Neuron (in vitro differentiated cells): ENCODE data around the gene PML.

Source experiments
- H2AFZ ChIP-seq: one replicate; pipeline ENCODE4 v1.6.1; 2013; ENCODE audit warnings: low read depth, mild to moderate bottlenecking, inconsistent platforms, low read length, moderate library complexity
- H3K27me3 ChIP-seq: one replicate; pipeline ENCODE4 v1.6.1; 2013; ENCODE audit warnings: low read length; ENCODE audit not compliant: insufficient read depth
- H3K36me3 ChIP-seq: one replicate; pipeline ENCODE4 v1.6.1; 2013; ENCODE audit warnings: low read length; ENCODE audit not compliant: insufficient read depth
- H3K4me1 ChIP-seq: one replicate; pipeline ENCODE4 v1.6.1; 2013; ENCODE audit warnings: low read length; ENCODE audit not compliant: insufficient read depth
- H3K4me3 ChIP-seq: 2 replicates; pipeline ENCODE4 v1.5.1; 2013; ENCODE audit warnings: mild to moderate bottlenecking, low read length, moderate library complexity
- H3K9me3 ChIP-seq: one replicate; pipeline ENCODE4 v1.6.1; 2013; ENCODE audit warnings: low read length

The PML gene, protein sequence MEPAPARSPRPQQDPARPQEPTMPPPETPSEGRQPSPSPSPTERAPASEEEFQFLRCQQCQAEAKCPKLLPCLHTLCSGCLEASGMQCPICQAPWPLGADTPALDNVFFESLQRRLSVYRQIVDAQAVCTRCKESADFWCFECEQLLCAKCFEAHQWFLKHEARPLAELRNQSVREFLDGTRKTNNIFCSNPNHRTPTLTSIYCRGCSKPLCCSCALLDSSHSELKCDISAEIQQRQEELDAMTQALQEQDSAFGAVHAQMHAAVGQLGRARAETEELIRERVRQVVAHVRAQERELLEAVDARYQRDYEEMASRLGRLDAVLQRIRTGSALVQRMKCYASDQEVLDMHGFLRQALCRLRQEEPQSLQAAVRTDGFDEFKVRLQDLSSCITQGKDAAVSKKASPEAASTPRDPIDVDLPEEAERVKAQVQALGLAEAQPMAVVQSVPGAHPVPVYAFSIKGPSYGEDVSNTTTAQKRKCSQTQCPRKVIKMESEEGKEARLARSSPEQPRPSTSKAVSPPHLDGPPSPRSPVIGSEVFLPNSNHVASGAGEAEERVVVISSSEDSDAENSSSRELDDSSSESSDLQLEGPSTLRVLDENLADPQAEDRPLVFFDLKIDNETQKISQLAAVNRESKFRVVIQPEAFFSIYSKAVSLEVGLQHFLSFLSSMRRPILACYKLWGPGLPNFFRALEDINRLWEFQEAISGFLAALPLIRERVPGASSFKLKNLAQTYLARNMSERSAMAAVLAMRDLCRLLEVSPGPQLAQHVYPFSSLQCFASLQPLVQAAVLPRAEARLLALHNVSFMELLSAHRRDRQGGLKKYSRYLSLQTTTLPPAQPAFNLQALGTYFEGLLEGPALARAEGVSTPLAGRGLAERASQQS

GRCh38 chr15:73994413-73994883 lies at the start of gene PML:
PML (plus strand) TSS chr15:73994716; CDS start chr15:73994813, 97 bp downstream.
- H3K9me3 ChIP-seq, result no peaks in the 10 kb centered on the region
- H3K4me3 ChIP-seq, result peak within 1 kb of the TSS; percentile 80
- H3K4me1 ChIP-seq, result peaks cover 23% of the 10 kb centered on the region
- peak within 1 kb of the TSS; percentile 97 for H2AFZ ChIP-seq
- no peaks in the 10 kb centered on the region for H3K27me3 ChIP-seq
- H3K36me3 ChIP-seq, result peaks cover 17% of the 10 kb centered on the region

DNA sequence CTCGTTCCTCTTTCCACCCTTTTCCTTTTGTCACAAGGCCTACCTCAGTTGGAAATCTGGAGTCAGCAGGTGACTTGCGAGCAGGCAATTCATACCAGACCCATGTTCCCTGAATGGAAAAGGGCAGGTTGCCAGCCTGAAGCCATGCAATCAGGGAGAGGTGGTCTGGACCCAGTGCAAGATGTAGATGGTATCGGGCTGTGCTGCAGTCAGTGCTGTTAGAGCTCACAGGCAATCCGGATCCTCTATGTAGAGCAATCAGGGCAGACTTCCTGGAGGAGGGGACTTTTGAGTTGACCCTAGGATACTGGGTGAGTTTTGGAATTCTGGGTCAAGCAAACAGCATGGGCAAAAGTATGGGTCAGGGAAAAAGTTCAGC lies 49.4 kb upstream of the PML start:
- Histone ChIP-seq H3K9me3 (no peaks in the 10 kb centered on the region), H3K4me3 (no peak overlapping the region), H3K27me3 (no peaks in the 10 kb centered on the region), H2AFZ (no peak overlapping the region), H3K36me3 (peaks cover 3% of the 10 kb centered on the region), H3K4me1 (no peaks in the 10 kb centered on the region)

DNA sequence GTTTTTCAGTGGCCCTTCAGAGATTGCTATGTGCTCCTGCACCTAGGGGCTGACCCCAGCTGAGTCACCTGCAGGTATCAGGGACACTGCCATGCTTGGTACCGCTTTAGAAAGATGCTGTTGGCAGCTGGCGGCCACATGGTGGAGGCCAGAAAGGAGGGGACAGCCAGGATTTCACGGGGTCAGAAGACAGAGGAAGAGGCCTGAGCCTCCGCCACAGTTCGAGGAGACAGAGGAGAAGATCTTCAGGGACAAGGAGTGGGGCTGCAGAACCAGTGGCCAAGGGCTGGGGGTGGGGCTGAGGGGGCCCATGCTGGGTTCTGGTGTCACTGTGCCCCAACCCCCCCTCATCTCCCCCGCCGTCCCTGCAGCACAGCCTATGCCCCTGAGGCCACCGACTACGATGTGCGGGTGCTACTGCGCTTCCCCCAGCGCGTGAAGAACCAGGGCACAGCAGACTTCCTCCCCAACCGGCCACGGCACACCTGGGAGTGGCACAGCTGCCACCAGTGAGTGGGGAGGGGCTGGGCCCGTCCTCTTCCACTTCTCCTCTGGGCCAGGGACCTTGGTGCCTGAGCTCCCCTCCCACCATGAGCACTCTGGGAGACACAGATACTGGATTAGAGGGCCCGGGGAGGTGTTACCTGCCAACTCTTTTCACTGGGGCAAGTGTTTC lies 48.3 kb upstream of the PML start:
- Histone ChIP-seq H3K27me3 (no peaks in the 10 kb centered on the region), H3K4me1 (peaks cover 3% of the 10 kb centered on the region), H3K4me3 (no peak overlapping the region), H2AFZ (no peak overlapping the region), H3K9me3 (no peaks in the 10 kb centered on the region), H3K36me3 (peaks cover 3% of the 10 kb centered on the region)

DNA sequence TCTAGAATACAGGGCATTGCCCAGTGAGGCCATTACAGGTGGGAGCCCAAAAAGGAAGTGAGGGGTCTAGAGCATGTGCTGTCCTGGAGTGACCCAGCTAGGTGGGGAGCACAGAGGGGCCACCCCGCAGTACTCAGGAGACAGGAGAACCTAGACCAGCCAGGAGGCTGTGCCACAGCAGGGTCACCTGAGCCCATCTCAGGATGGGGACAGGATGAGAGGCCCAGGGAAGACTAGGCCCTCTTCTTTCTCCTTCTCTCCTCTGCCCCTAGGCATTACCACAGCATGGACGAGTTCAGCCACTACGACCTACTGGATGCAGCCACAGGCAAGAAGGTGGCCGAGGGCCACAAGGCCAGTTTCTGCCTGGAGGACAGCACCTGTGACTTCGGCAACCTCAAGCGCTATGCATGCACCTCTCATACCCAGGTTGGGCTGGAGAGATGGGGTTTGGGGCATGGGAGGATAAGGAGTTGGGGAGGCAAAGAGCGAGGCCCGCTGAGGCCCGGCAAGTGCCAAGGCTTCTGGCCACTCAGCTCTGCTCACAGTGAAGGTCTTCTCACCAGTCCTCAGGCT lies 47.6 kb upstream of the PML start:
- no peaks in the 10 kb centered on the region for H3K9me3 ChIP-seq
- H3K4me1 ChIP-seq, result peaks cover 10% of the 10 kb centered on the region
- no peak overlapping the region for H3K4me3 ChIP-seq
- peaks cover 3% of the 10 kb centered on the region for H3K36me3 ChIP-seq
- H2AFZ ChIP-seq, result no peak overlapping the region
- H3K27me3 ChIP-seq, result no peaks in the 10 kb centered on the region

- peaks cover 3% of the 10 kb centered on the region for H3K36me3 ChIP-seq
- H3K9me3 ChIP-seq, result no peaks in the 10 kb centered on the region
- no peak overlapping the region for H3K4me3 ChIP-seq
- no peaks in the 10 kb centered on the region for H3K27me3 ChIP-seq
- H2AFZ ChIP-seq, result no peak overlapping the region
- peaks cover 17% of the 10 kb centered on the region for H3K4me1 ChIP-seq
Observed at GRCh38 chr15:73947651-73948050, 46.9 kb upstream of the PML start.

DNA sequence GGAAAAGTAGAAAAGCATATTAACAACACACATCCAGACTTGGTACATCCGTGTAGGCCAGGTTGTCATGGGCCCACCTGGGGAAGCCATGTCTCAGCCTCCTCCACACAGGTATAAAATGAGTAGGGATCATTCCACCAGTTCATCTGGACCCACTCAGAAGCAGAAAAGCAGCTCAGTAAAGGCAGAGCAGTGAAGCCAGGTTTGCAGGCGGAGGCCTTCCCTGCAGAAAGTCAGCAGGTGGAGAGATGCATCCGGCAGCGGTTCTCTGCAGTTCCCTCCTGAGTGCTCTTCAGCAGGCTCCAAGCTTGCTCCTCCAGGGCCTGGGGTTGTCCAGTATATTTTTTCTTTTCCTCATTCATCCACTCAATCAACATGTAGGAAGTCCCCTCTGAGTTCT lies 46.1 kb upstream of the PML start:
- Histone ChIP-seq H3K4me1 (peaks cover 20% of the 10 kb centered on the region), H3K27me3 (no peaks in the 10 kb centered on the region), H3K4me3 (no peak overlapping the region), H3K9me3 (no peaks in the 10 kb centered on the region), H2AFZ (no peak overlapping the region), H3K36me3 (peaks cover 3% of the 10 kb centered on the region)

DNA sequence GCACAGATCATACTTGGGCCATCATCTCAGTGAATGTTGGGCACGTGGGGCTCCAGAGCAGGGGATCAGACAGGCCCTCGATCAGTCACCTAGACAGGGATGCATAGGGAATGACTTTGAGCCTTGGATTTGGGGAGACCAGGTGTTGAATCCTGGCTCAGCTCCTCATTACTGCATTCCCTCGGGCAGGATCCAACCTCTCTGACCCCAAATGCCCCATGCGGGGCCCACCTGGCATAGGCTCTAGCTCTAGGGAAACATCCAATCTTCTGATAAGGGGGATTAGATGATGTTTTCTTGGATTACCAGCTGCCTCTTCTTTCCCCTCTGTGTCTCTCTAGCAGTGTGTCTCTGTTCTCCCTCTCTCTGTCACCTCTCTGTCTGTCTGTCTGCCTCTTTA lies 45.5 kb upstream of the PML start:
- Histone ChIP-seq H3K9me3 (no peaks in the 10 kb centered on the region), H3K4me3 (no peak overlapping the region), H3K4me1 (peaks cover 23% of the 10 kb centered on the region), H3K27me3 (no peaks in the 10 kb centered on the region), H3K36me3 (peaks cover 3% of the 10 kb centered on the region), H2AFZ (no peak overlapping the region)

- Histone ChIP-seq H3K9me3 (no peaks in the 10 kb centered on the region), H3K36me3 (peaks cover 3% of the 10 kb centered on the region), H3K4me1 (peaks cover 23% of the 10 kb centered on the region), H3K27me3 (no peaks in the 10 kb centered on the region), H3K4me3 (no peak overlapping the region), H2AFZ (no peak overlapping the region)
Observed at GRCh38 chr15:73949496-73949895, 45.0 kb upstream of the PML start.

- no peak overlapping the region for H3K4me3 ChIP-seq
- no peaks in the 10 kb centered on the region for H3K9me3 ChIP-seq
Observed at GRCh38 chr15:73950479-73950830, 44.1 kb upstream of the PML start.

GRCh38 chr15:73950831-73951561 lies 43.5 kb upstream of the PML start:
- Histone ChIP-seq H3K9me3 (no peaks in the 10 kb centered on the region), H3K4me3 (peak overlapping the region; percentile 1), H3K36me3 (peaks cover 3% of the 10 kb centered on the region), H2AFZ (peak overlapping the region; percentile 11), H3K4me1 (peaks cover 23% of the 10 kb centered on the region), H3K27me3 (no peaks in the 10 kb centered on the region)

More at GRCh38 chr15:73950479-73950830, 44.1 kb upstream of the PML start:
- peaks cover 23% of the 10 kb centered on the region for H3K4me1 ChIP-seq
- H3K27me3 ChIP-seq, result no peaks in the 10 kb centered on the region
- peaks cover 3% of the 10 kb centered on the region for H3K36me3 ChIP-seq
- H2AFZ ChIP-seq, result no peak overlapping the region

DNA sequence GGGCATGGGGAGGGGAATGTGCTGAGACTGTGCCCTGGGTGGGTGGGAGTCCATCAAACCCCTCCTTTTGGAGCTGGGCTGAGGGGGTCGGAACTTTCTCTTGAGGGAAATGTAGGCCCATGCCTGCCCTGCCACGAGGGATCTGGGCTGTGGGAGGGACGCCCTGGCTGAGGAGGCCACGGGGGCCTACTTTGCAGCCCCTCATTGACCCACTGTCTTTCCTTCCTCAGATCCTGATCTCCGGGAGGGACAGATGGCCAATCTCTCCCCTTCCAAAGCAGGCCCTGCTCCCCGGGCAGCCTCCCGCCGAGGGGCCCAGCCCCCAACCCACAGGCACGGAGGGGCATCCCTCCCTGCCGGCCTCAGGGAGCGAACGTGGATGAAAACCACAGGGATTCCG lies 42.9 kb upstream of the PML start:
- peak overlapping the region; percentile 11 for H2AFZ ChIP-seq
- H3K4me3 ChIP-seq, result peak overlapping the region; percentile 1
- no peaks in the 10 kb centered on the region for H3K9me3 ChIP-seq
- peaks cover 3% of the 10 kb centered on the region for H3K36me3 ChIP-seq
- peaks cover 23% of the 10 kb centered on the region for H3K4me1 ChIP-seq
- peaks cover under 1% of the 10 kb centered on the region for H3K27me3 ChIP-seq

GRCh38 chr15:73952171-73952912 lies 42.2 kb upstream of the PML start:
- H3K27me3 ChIP-seq, result peaks cover 4% of the 10 kb centered on the region
- H3K9me3 ChIP-seq, result no peaks in the 10 kb centered on the region
- peaks cover 3% of the 10 kb centered on the region for H3K36me3 ChIP-seq
- peaks cover 23% of the 10 kb centered on the region for H3K4me1 ChIP-seq
- no peak overlapping the region for H2AFZ ChIP-seq
- no peak overlapping the region for H3K4me3 ChIP-seq
